ENCODE results near the gene INS.
"Not testable (repeated sequence)": the region's sequence is repeated elsewhere in the genome, so short reads cannot be mapped to it uniquely, and the experiment has no call there.

The INS gene

GRCh38 chr11:2182075-2182474 lies 21.1 kb upstream of the INS start:
- no peak for FAIRE-seq
- no peak for DNase-seq (ENCODE audit: low spot score)

DNA sequence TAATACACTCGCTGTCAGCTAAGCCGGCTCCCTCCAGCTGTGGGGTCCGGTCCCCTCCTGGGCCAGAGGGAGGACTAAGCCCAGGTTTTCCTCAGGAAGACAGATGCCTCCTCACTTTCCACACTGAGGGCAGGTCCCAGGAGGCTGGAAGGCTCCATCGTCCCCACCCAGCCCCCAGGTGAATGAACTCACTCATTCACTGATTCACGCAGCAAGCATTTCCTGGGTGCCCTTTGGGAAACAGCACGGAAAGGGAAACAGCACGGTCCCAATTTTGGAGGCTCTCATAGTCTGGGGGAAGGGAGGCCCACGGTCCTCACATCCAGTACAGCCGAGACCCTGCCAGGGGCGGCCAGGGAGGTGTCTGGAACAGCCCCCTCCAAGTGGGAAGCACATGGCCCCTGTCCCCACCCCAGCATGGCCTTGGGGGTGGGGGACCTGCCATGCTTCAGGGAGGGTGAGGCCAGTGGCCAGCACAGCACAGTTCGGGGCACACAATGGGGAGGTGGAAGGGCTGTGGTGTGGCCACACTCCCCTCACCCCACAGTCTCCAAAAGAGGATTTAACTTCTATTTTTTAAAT lies 19.9 kb upstream of the INS start:
- DNase-seq (ENCODE audit: low spot score), result no peak
- no peak for FAIRE-seq

- FAIRE-seq (no peak), DNase-seq (ENCODE audit: low spot score) (no peak)
Measured at GRCh38 chr11:2180347-2180746, 19.3 kb upstream of the INS start.

GRCh38 chr11:2179516-2179915 lies 18.5 kb upstream of the INS start:
- FAIRE-seq (no peak), DNase-seq (ENCODE audit: low spot score) (no peak)

GRCh38 chr11:2178906-2179494 lies 18.0 kb upstream of the INS start:
- peak; percentile 79 for DNase-seq (ENCODE audit: low spot score)
- FAIRE-seq, result peak; percentile 17

- DNase-seq (ENCODE audit: low spot score), result not testable (repeated sequence)
Measured at GRCh38 chr11:2178055-2178773, 17.2 kb upstream of the INS start.

GRCh38 chr11:2177076-2177475 lies 16.1 kb upstream of the INS start:
- no peak for FAIRE-seq

More at GRCh38 chr11:2178055-2178773, 17.2 kb upstream of the INS start:
- not testable (repeated sequence) for FAIRE-seq

GRCh38 chr11:2176389-2176900 lies 15.4 kb upstream of the INS start:
- DNase-seq (ENCODE audit: low spot score) (no peak), FAIRE-seq (peak; percentile 94)

More at GRCh38 chr11:2177076-2177475, 16.1 kb upstream of the INS start:
- DNase-seq (ENCODE audit: low spot score), result no peak

DNA sequence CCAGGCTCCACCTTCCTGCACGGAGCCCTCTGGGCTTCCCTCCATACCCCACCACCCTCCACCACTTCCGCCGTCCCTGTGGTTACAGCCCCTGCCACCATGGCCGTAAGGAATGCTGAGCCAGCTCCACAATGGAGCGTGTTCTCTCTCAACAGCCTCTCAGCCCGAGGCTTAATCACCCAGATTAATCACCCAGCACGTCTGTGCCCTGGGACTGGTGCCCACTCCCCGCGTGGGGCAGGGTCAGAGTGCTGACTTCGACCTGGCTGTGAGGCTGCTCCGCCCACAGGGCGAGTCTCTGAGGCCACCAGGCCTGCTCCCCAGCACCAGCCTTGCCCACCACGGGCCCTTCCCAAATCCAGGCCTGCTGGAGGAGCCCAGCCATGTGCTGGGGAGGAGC lies 14.7 kb upstream of the INS start:
- FAIRE-seq (no peak), DNase-seq (ENCODE audit: low spot score) (peak; percentile 61)

GRCh38 chr11:2174361-2174760 lies 13.4 kb upstream of the INS start:
- no peak for DNase-seq (ENCODE audit: low spot score)

GRCh38 chr11:2173761-2174160 lies 12.8 kb upstream of the INS start:
- FAIRE-seq, result no peak
- no peak for DNase-seq (ENCODE audit: low spot score)

More at GRCh38 chr11:2174361-2174760, 13.4 kb upstream of the INS start:
- FAIRE-seq, result no peak

- DNase-seq (ENCODE audit: low spot score) (no peak), FAIRE-seq (no peak)
Measured at GRCh38 chr11:2173150-2173693, 12.2 kb upstream of the INS start.

DNA sequence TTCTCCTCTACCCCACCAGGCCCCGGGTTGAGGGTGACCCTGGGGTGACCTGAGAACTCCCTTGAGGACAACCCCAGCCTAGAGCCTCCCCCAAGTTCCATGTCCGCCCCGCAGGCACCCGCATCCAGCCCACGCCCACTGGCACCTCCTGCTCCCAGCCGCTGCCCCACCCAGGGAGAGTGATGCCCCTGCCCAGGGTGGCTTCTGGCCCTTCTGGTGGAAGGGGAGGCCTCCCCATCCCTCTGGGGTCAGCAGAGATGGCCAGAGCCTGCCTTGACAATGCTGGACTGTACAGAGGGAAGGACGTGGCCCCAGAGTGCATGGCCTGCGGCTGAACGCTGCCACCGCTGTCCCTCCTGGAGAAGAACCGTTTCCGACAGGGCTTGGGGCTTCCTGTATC lies 11.7 kb upstream of the INS start:
- FAIRE-seq (no peak), DNase-seq (ENCODE audit: low spot score) (no peak)

- FAIRE-seq (no peak), DNase-seq (ENCODE audit: low spot score) (no peak)
Measured at GRCh38 chr11:2171591-2172003, 10.6 kb upstream of the INS start, which contains the start of gene TH. Gene TH (minus strand): TSS chr11:2171815. CDS start chr11:2171786, 29 bp downstream.

DNA sequence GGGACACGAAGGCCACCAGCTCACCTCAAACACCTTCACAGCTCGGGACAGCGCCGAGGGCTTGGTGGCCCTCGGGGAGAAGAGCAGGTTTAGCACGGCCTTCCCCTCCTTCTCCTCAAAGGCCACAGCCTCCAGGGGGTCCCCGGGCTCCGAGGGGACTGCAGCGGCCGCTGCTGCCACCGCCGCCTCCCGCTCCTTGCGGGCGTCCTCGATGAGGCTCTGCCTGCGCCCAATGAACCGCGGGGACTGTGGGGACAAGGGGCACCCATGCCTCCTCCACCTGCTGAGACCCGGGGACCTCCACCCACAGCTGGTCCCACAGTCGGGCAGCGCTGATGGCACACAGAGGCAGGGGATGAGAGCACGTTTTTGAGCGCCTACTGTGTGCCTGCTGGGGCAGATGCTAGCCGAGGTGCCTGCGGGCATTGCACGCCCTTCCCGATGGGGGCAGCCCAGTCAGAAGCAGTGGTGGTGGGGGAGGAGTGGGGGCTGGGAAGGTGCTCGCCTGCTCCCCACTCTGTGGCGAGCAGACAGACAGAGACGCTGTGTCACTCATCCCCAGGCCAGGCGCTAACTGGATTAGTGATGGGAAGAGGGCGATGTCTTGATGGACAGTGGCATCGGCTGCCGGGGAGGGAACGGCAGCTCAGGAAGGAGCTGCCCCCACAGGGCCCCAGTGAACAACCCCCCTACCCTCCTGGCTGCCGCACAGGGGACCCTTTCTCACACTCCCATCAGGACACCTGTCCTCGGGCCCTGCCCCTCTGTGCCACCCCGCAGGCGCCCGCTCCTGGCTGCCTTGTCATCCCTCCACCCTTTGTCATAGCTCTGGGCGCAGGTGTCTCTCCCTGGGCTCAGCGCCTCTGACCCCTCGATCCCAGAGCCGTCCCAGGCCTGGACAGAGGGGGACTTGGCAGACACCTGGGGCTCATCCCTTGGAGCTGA lies 8.9 kb upstream of the INS start:
- DNase-seq (ENCODE audit: low spot score) (no peak), FAIRE-seq (no peak)

DNA sequence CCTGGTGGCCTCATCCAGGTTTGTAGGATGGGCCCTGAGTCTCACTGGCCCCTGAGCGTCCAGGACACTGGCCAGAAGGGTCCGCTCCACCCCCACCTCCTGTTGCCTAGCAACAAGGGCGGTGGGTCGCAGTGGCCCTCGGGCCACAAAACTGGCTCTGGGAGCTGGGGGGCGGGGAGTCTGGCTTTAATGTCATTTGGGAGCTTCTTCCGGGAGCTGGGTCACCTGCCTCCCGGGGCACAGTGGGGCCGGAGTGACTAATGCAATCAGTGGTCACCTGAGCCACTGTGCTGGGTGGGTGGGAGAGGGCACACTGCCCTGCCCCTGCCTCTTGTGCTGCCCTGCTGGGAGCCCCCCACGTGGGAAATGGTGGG lies 8.0 kb upstream of the INS start:
- no peak for DNase-seq (ENCODE audit: low spot score)
- no peak for FAIRE-seq

DNA sequence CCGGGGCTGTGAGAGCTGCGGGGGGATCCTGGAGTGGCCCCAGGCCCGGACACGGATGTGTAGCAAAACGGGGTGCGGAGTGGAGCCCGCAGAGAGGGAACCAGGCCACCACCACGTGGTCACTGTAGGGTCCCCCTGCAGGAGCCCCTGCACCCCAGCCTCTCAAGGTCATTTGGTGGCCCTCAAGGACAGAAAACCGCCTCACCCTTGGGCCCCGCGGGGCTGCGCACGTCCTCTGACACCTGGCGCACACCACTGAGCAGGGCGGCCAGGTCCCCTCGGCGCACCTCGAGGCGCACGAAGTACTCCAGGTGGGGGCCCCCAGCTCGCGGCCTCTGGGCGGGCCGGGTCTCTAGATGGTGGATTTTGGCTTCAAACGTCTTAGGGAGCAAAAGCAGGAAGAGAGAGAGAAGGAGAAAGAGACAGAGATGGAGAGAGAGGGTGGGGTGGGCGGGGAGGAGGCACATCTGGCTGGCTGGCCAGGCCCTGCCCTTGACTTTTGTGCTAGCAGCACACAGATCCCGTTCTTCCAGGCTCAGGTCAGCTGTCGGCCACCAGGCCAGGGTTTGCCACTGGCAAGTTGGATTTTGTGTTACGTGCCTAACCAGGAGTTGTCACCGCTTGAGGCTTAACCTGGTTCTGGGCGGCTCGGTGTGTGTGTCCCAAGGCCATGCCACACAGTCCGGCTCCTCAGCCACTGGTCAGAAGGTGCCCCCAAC lies 7.4 kb upstream of the INS start:
- no peak for FAIRE-seq
- no peak for DNase-seq (ENCODE audit: low spot score)

DNA sequence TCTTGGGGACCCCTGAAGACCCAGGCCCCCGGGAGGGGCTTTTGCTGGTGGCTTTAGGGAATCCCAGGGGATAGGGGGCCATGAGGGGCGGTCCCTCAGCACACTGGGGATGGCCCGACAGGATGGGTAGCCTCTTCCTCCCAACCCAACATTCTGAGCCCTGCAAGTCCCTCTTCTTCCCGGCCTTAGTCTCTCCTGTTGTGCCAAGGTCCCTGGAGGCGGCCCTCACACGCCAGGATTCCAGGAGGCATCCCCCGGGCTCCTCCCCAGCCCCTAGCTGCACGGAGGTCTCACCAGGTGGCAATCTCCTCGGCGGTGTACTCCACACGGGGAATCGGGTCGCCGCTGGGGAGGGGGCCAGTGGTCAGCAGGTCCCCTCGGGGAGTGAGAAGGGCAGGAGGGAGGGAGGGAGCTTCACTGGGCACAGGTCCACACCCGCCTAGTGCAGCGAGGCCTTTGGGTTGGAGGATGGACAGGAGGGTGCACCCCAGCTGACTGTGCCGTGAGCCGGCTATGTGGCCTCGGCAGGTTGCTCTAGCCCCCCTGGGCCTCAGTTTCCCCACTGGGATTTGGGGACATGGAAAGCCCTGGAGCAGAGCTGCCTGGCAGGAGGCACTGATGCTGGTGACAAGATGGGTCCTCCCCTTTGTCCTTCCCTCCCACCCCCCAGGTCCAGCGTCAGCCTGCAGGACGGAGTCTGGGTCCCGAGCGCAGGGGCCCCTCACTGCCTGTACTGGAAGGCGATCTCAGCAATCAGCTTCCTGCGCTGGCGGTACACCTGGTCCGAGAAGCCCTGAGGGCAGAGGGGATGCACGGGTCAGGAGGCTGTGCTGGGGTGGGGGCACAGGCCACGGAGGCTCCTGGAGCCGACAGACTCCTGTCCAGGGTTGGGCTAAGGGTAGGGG lies 6.4 kb upstream of the INS start:
- no peak for FAIRE-seq
- no peak for DNase-seq (ENCODE audit: low spot score)

DNA sequence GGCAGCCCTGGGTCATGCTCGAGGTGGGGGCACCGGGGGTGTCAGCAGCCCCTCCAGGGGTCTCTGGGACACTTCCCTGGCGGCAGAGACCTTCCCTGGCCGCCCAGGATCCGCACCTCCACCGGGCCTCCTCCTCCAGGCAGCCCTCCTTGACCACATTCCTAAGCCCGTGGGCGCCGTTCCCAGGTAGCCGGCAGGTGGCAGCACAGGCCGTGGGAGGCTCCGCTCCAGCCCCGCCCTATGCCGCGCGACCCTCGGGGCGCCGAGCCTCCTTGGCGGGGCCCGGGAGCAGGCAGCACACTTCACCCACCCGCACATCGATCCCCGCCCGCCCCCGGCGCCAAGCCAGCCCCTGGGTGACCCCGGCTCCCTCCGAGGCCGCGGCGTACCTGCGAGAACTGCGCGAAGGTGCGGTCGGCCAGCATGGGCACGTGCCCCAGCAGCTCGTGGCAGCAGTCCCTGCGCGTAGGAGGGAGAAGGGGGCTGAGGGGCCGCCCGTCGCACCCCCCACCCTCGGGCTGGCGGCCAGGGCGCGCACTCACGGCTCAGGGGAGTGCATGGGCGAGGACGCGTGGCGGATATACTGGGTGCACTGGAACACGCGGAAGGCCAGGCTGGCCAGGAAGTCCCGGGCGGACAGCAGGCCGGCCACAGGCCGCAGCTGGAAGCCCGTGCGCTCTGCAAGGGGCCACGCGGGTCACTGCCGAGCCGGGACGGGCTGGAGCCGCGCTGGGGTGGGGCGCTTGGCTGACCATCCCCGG lies 5.3 kb upstream of the INS start:
- no peak for DNase-seq (ENCODE audit: low spot score)
- no peak for FAIRE-seq
